HepG2 (cell line): ENCODE measurements around the gene RHBG. TPM values are rescaled to one million over a fixed set of nuclear protein-coding genes. Genes with fewer than 3 reads are reported as not detected.
A peak's percentile ranks its signal among the peaks of the same experiment; 100 is the strongest.

ENCODE experiments used
- ATF7 ChIP-seq, 2 experiments: fragments of 450-650 bp in 1 of 2; sonication (generic) in 1 of 2; formaldehyde crosslinking in 1 of 2; IDR thresholded peaks; 2 replicates each; pipeline versions ENCODE4 v1.4.0 to v1.6.1; 2016 to 2020; ENCODE audit warnings: antibody characterized with exemption in 1 of 2, mild to moderate bottlenecking in 1 of 2, missing genetic modification reagents in 1 of 2
- BRD4 ChIP-seq: sonication (generic); formaldehyde crosslinking; IDR thresholded peaks from 2 replicates; pipeline ENCODE4 v1.4.0; 2020; ENCODE audit warnings: missing genetic modification reagents
- GABPB1 ChIP-seq: IDR thresholded peaks from 2 replicates; pipeline ENCODE4 v1.6.1; 2016; ENCODE audit warnings: mild to moderate bottlenecking, missing genetic modification reagents, moderate library complexity, missing compliant biosample characterization
- IRX3 ChIP-seq: sonication (generic); formaldehyde crosslinking; IDR thresholded peaks from 2 replicates; pipeline ENCODE4 v1.8.1; 2023; ENCODE audit warnings: mild to moderate bottlenecking, low read depth, missing genetic modification reagents, borderline replicate concordance
- KLF6 ChIP-seq: IDR thresholded peaks from 2 replicates; pipeline ENCODE4 v1.8.0; 2016; ENCODE audit warnings: missing biosample characterization, missing genetic modification reagents
- MIER2 ChIP-seq: IDR thresholded peaks from 2 replicates; pipeline ENCODE4 v1.6.1; 2016; ENCODE audit warnings: missing biosample characterization, missing genetic modification reagents
- MTERF4 ChIP-seq: sonication (generic); formaldehyde crosslinking; IDR thresholded peaks from 2 replicates; pipeline ENCODE4 v1.8.0; 2023; ENCODE audit warnings: mild to moderate bottlenecking, missing genetic modification reagents
- NR2C2 ChIP-seq: sonication (generic); formaldehyde crosslinking; IDR thresholded peaks from 2 replicates; pipeline ENCODE4 v1.4.0; 2020; ENCODE audit warnings: missing genetic modification reagents, mild to moderate bottlenecking, moderate library complexity, borderline replicate concordance
- PATZ1 ChIP-seq: sonication (generic); formaldehyde crosslinking; IDR thresholded peaks from 2 replicates; pipeline ENCODE4 v1.4.0; 2020; ENCODE audit warnings: missing genetic modification reagents
- POLR2AphosphoS2 ChIP-seq: IDR thresholded peaks from 2 replicates; pipeline ENCODE4 v1.6.1; 2011; ENCODE audit warnings: low read depth, low read length, improper control_type of control experiment
- RBM22 ChIP-seq: fragments of 200-400 bp; formaldehyde crosslinking; optimal IDR thresholded peaks from 2 replicates; pipeline ENCODE3; 2017; ENCODE audit warnings: mild to moderate bottlenecking, low read length, moderate library complexity
- SOX5 ChIP-seq: IDR thresholded peaks from 2 replicates; pipeline ENCODE4 v1.6.1; 2016; ENCODE audit warnings: borderline replicate concordance
- TAF15 ChIP-seq: fragments of 200-400 bp; formaldehyde crosslinking; IDR thresholded peaks from one replicate; pipeline ENCODE4 v1.6.1; 2018; ENCODE audit warnings: mild to moderate bottlenecking, low read depth, low read length; ENCODE audit not compliant: poor library complexity, severe bottlenecking
- TOPORS ChIP-seq: sonication (generic); formaldehyde crosslinking; IDR thresholded peaks from 2 replicates; pipeline ENCODE4 v1.8.0; 2023; ENCODE audit warnings: mild to moderate bottlenecking, missing genetic modification reagents
- ZFAT ChIP-seq: sonication (generic); formaldehyde crosslinking; conservative IDR thresholded peaks from 2 replicates; pipeline ENCODE4 v1.8.1; 2023; ENCODE audit warnings: missing genetic modification reagents, inconsistent platforms
- ZNF335 ChIP-seq: sonication (generic); formaldehyde crosslinking; IDR thresholded peaks from 2 replicates; pipeline ENCODE4 v1.4.0; 2020; ENCODE audit warnings: missing genetic modification reagents
- ZNF432 ChIP-seq: sonication (generic); formaldehyde crosslinking; IDR thresholded peaks from 2 replicates; pipeline ENCODE4 v1.5.0; 2020; ENCODE audit warnings: missing genetic modification reagents, mild to moderate bottlenecking, borderline replicate concordance
- ZNF496 ChIP-seq: sonication (generic); formaldehyde crosslinking; IDR thresholded peaks from 2 replicates; pipeline ENCODE4 v1.8.1; 2023; ENCODE audit warnings: mild to moderate bottlenecking, moderate library complexity, missing genetic modification reagents; ENCODE audit not compliant: insufficient replicate concordance
- ZNF749 ChIP-seq: sonication (generic); formaldehyde crosslinking; IDR thresholded peaks from 2 replicates; pipeline ENCODE4 v1.8.0; 2022; ENCODE audit warnings: mild to moderate bottlenecking, missing genetic modification reagents, moderate library complexity, borderline replicate concordance
- polyA plus RNA-seq, 8 experiments: library from polyadenylated mRNA; depleted of rRNA in 3 of 8; stranded (reverse) in 7 of 8; unstranded in 1 of 8; fragments of >200 nt; fragmentation: Illumina TruSeq in 4 of 8; extraction: Trizol in 4 of 8; gene quantifications; 2 replicates each; pipeline versions ENCODE4 v1.2.1 to v1.2.3, GENCODE V29; 2011 to 2016; ENCODE audit warnings: low read depth in 4 of 8, missing spikeins in 1 of 8, mixed read lengths in 1 of 8; ENCODE audit not compliant: insufficient read depth in 1 of 8
- total RNA-seq, 5 experiments: library from RNA; depleted of rRNA; stranded (reverse); fragments of >200 nt; fragmentation: Illumina TruSeq; extraction: Trizol; gene quantifications; 2 replicates each; pipeline ENCODE4 v1.2.3, GENCODE V29; 2016; ENCODE audit warnings: low read depth in 1 of 5
- TF ChIP-seq, protein P1 (sequence below): sonication (generic); formaldehyde crosslinking; IDR thresholded peaks from 2 replicates; pipeline ENCODE4 v1.8.0; 2022; ENCODE audit warnings: mild to moderate bottlenecking, missing genetic modification reagents, borderline replicate concordance
- TF ChIP-seq, protein P2 (sequence below): sonication (generic); formaldehyde crosslinking; IDR thresholded peaks from 2 replicates; pipeline ENCODE4 v1.4.0; 2020; ENCODE audit warnings: mild to moderate bottlenecking, missing genetic modification reagents
- TF ChIP-seq, protein P3 (sequence below): sonication (generic); formaldehyde crosslinking; IDR thresholded peaks from 2 replicates; pipeline ENCODE4 v1.5.1; 2020; ENCODE audit warnings: mild to moderate bottlenecking, missing genetic modification reagents, borderline replicate concordance

Gene RHBG
- total and polyA plus RNA-seq, 2 of the 13 experiments (the other 11 are each of a cell fraction or from before 2014, with no cell fraction given): 61.8 to 73.5 TPM

- TF ChIP-seq ZNF749 (CRISPR knock-in tag): no peak
- no peak for TF ChIP-seq BRD4 (CRISPR knock-in tag)
- no peak for TF ChIP-seq ZNF496 (CRISPR knock-in tag)
- no peak for TF ChIP-seq ATF7 (IDR thresholded peaks at IDR 0.05)
- 0 out of 2 replicates have a peak, but pooled peaks have one; percentile 70 for TF ChIP-seq ATF7 (CRISPR knock-in tag; IDR thresholded peaks at IDR 0.05)
- no peak for TF ChIP-seq PATZ1 (CRISPR knock-in tag)
- TF ChIP-seq ZNF432 (CRISPR knock-in tag): no peak
- TF ChIP-seq GABPB1: peak; percentile 36; the same call in 1 of the 2 replicates
- peak; percentile 86 for TF ChIP-seq POLR2AphosphoS2
- TF ChIP-seq SOX5 (CRISPR knock-in tag): no peak
- peak; percentile 22 for TF ChIP-seq TAF15
- TF ChIP-seq MTERF4 (CRISPR knock-in tag): 0 out of 2 replicates have a peak, but pooled peaks have one; percentile 41
- TF ChIP-seq KLF6 (CRISPR knock-in tag): 0 out of 2 replicates have a peak, but pooled peaks have one; percentile 12
- TF ChIP-seq, protein P1, sequence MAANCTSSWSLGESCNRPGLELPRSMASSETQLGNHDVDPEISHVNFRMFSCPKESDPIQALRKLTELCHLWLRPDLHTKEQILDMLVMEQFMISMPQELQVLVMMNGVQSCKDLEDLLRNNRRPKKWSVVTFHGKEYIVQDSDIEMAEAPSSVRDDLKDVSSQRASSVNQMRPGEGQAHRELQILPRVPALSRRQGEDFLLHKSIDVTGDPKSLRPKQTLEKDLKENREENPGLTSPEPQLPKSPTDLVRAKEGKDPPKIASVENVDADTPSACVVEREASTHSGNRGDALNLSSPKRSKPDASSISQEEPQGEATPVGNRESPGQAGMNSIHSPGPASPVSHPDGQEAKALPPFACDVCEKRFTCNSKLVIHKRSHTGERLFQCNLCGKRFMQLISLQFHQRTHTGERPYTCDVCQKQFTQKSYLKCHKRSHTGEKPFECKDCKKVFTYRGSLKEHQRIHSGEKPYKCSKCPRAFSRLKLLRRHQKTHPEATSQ (CRISPR knock-in tag): 0 out of 2 replicates have a peak, but pooled peaks have one; percentile 26
- TF ChIP-seq TOPORS (CRISPR knock-in tag): peak; percentile 51; the same call in 1 of the 2 replicates
- peak; percentile 47 for TF ChIP-seq NR2C2 (CRISPR knock-in tag)
- TF ChIP-seq ZNF335 (CRISPR knock-in tag): no peak
- TF ChIP-seq ZFAT (CRISPR knock-in tag): no peak
- TF ChIP-seq RBM22: peak; percentile 87
- TF ChIP-seq, protein P2, sequence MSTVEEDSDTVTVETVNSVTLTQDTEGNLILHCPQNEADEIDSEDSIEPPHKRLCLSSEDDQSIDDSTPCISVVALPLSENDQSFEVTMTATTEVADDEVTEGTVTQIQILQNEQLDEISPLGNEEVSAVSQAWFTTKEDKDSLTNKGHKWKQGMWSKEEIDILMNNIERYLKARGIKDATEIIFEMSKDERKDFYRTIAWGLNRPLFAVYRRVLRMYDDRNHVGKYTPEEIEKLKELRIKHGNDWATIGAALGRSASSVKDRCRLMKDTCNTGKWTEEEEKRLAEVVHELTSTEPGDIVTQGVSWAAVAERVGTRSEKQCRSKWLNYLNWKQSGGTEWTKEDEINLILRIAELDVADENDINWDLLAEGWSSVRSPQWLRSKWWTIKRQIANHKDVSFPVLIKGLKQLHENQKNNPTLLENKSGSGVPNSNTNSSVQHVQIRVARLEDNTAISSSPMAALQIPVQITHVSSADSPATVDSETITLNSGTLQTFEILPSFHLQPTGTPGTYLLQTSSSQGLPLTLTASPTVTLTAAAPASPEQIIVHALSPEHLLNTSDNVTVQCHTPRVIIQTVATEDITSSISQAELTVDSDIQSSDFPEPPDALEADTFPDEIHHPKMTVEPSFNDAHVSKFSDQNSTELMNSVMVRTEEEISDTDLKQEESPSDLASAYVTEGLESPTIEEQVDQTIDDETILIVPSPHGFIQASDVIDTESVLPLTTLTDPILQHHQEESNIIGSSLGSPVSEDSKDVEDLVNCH: no peak
- TF ChIP-seq, protein P3, sequence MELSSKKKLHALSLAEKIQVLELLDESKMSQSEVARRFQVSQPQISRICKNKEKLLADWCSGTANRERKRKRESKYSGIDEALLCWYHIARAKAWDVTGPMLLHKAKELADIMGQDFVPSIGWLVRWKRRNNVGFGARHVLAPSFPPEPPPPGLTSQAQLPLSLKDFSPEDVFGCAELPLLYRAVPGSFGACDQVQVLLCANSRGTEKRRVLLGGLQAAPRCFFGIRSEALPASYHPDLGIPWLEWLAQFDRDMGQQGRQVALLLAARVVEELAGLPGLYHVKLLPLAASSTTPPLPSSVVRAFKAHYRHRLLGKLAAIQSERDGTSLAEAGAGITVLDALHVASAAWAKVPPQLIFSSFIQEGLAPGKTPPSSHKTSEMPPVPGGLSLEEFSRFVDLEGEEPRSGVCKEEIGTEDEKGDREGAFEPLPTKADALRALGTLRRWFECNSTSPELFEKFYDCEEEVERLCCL (CRISPR knock-in tag): no peak
- TF ChIP-seq IRX3 (CRISPR knock-in tag): 0 out of 2 replicates have a peak, but pooled peaks have one; percentile 23
- TF ChIP-seq MIER2 (CRISPR knock-in tag): no peak
Measured at GRCh38 chr1:156387870-156388173, 18.8 kb downstream of the RHBG start (continued).
